AG10803 (cell line): ENCODE data around the gene CELF5.

ENCODE experiments used
- DNase-seq: peaks from one replicate; pipeline ENCODE4 v3.0.0; 2010; ENCODE audit warnings: low read depth
- H3K4me3 ChIP-seq: 2 replicates; pipeline ENCODE4 v1.5.1; 2011; ENCODE audit warnings: mild to moderate bottlenecking, low read length, control low read depth
- TF ChIP-seq, protein P1 (sequence below): conservative IDR thresholded peaks from 2 replicates; pipeline ENCODE4 v1.5.1; 2011; ENCODE audit warnings: mild to moderate bottlenecking, low read length, control low read depth, inconsistent platforms

The CELF5 gene

DNA sequence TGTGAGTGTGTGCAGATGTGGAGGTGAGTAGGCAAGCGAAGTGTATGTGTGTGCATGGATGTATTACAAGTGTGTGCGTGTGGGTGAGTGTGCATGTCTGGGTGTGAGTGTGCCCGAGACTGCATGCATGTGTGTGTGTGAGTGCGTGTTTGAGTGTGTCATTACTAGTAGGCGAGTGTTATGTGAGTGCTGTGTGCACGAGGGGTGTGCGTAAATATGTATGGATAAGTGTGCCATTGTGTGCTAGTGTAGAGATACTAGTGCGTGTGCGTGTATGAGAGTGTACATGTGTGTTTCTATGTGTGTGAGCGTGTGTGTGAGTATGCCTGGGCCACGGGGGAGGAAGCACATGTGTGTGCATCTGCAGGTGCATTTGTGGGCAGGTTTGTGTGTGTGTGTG is 53.8 kb downstream of the CELF5 start:
- no peak overlapping the region for H3K4me3 ChIP-seq
- TF ChIP-seq, protein P1, sequence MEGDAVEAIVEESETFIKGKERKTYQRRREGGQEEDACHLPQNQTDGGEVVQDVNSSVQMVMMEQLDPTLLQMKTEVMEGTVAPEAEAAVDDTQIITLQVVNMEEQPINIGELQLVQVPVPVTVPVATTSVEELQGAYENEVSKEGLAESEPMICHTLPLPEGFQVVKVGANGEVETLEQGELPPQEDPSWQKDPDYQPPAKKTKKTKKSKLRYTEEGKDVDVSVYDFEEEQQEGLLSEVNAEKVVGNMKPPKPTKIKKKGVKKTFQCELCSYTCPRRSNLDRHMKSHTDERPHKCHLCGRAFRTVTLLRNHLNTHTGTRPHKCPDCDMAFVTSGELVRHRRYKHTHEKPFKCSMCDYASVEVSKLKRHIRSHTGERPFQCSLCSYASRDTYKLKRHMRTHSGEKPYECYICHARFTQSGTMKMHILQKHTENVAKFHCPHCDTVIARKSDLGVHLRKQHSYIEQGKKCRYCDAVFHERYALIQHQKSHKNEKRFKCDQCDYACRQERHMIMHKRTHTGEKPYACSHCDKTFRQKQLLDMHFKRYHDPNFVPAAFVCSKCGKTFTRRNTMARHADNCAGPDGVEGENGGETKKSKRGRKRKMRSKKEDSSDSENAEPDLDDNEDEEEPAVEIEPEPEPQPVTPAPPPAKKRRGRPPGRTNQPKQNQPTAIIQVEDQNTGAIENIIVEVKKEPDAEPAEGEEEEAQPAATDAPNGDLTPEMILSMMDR, result no peak
- DNase-seq, result no peak

DNA sequence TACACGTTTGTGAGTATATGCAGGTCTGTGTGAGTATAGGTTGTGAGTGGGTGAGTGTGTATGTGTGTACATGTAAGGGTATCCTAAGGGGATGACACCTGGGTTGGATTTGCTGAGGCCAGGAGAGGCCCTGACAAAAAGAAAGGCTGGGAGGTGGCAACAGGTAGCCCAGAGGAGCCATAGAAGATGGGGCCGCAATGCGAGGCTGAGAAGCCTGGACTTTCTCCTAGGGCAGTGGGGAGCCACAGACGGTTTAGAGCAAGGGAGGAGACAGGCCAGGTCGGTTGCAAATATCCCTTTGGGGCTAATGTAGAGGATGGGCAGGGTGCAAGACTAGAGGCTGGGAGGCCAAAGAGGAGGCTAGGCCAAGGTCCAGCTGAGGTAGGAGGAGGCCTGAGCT is 54.3 kb downstream of the CELF5 start:
- no peak for DNase-seq
- TF ChIP-seq, protein P1, result no peak
- H3K4me3 ChIP-seq, result no peak overlapping the region

DNA sequence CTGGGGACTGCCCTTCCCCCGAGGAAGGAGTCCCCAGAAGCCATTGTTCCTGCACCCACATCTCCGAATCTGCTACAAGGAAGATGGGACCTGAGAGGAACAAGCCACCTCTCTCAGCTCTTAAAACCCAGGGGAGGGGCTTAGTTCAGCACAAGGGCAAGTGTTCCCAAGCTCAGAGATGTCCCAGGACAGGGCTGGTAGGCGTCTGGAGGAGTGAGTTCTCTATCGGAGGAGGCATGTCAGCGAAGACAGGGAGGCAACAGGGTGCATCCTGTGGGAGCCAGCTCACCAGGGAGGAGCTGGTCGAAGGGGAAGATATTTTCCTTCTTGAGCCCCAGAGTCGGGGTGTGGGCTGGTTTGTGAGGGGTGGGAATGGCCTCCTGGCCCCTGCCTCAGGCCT is 54.8 kb downstream of the CELF5 start:
- H3K4me3 ChIP-seq, result no peak overlapping the region
- TF ChIP-seq, protein P1, result no peak
- no peak for DNase-seq

DNA sequence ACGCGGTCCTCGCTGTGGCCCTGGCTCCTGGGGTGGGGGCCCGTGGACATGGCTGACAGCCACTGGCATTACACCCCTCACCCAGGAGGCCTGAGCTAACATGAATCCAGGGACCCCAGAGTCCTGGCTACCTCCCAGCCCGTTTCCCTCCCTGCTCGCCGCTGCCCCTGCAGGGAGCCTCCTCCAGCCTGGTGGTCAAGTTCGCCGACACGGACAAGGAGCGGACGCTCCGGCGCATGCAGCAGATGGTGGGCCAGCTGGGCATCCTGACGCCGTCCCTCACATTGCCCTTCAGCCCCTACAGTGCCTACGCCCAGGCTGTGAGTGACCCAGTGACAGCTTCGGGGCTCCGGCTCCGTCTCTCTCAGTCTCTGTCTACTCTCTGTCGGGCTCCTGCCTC is 56.6 kb downstream of the CELF5 start:
- DNase-seq, result no peak
- no peak overlapping the region for H3K4me3 ChIP-seq
- TF ChIP-seq, protein P1, result no peak

DNA sequence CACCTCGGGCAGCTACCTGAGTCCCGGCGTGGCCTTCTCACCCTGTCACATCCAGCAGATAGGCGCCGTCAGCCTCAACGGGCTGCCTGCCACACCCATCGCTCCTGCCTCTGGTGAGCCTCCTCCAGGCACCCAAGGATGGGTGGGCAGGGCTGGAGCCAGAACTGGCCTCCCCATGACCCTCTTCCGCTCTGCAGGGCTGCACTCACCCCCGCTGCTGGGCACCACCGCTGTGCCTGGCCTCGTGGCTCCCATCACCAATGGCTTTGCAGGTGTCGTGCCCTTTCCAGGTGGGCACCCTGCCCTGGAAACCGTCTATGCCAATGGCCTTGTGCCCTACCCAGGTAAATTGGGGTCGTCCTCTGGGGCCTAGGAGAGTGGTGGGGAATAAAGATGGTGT is 57.7 kb downstream of the CELF5 start:
- TF ChIP-seq, protein P1, result no peak
- no peak overlapping the region for H3K4me3 ChIP-seq
- no peak for DNase-seq

DNA sequence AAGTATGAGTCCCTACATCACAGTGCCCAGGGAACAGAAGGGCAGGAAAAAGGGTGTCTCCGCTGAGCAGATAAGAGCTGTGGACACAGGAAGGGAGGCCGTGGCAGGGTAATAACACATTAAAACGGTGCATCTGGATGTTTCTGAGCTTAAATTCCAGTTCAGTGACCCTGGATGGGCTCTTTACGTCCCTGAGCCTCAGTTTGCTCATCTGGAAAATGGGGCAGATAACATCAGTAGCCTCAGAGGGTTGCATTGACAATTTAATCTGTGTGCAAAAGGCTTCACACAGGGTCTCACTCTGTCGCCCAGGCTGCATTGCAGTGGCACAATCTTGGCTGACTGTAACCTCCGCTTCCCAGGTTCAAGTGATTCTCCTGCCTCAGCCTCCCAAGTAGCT is 58.1 kb downstream of the CELF5 start:
- H3K4me3 ChIP-seq, result no peak overlapping the region
- TF ChIP-seq, protein P1, result no peak

DNA sequence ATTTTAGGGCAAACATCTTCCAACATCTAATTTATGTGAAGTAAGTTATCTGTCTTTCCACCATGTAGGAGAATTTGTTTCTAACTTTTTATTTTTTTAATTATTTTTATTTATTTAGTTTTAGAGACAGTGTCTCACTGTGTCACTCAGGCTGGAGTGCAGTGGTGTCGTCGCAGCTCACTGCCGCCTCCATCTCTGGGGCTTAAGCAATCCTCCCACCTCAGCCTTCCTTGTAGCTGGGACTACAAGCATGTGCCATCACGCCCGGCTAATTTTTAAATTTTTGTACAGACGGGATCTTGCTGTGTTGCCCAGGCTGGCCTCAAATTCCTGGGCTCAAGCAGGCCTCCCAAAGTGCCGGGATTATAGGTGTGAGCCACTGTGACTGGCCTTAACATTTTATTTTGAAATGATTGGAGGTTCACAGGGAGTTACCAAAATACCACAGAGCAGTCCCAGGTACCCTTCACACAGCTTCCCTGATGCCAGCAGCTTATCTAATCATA is 58.8 kb downstream of the CELF5 start:
- DNase-seq, result no peak
- TF ChIP-seq, protein P1, result no peak
- H3K4me3 ChIP-seq, result no peak overlapping the region

More for the DNA sequence above, 58.1 kb downstream of the CELF5 start:
- no peak for DNase-seq
